GM12878 (cell line): ENCODE measurements around the gene IL36B.

ENCODE experiments used
- ATF2 ChIP-seq: IDR thresholded peaks from 2 replicates; pipeline ENCODE4 v1.6.1; 2012; ENCODE audit warnings: low read length, inconsistent platforms
- CHD1 ChIP-seq: IDR thresholded peaks from 2 replicates; pipeline ENCODE4 v1.6.1; 2012; ENCODE audit warnings: low read depth, low read length, improper control_type of control experiment
- CREB1 ChIP-seq: IDR thresholded peaks from 2 replicates; pipeline ENCODE4 v1.6.1; 2012; ENCODE audit warnings: low read depth, mild to moderate bottlenecking, inconsistent platforms
- CTCF ChIP-seq, 3 experiments: IDR thresholded peaks in 2 of 3; conservative IDR thresholded peaks in 1 of 3; 2 replicates each; pipeline ENCODE4 v1.5.1; 2011; ENCODE audit warnings: low read depth in 3 of 3, low read length in 3 of 3, mild to moderate bottlenecking in 3 of 3, control low read depth in 2 of 3, moderate library complexity in 2 of 3, inconsistent platforms in 1 of 3, mixed read lengths in 1 of 3; ENCODE audit not compliant: control insufficient read depth in 2 of 3, insufficient read depth in 1 of 3; ENCODE audit errors: extremely low read depth in 1 of 3
- E2F4 ChIP-seq: IDR thresholded peaks from 2 replicates; pipeline ENCODE4 v1.6.1; 2012; ENCODE audit warnings: low read depth, low read length, improper control_type of control experiment
- EGR1 ChIP-seq, 2 experiments: IDR thresholded peaks; 1 replicate in 1 of 2; 2 replicates in 1 of 2; pipeline ENCODE4 v1.6.1; 2011 to 2012; ENCODE audit warnings: low read depth in 2 of 2, low read length in 2 of 2, borderline replicate concordance in 1 of 2, mild to moderate bottlenecking in 1 of 2, moderate library complexity in 1 of 2
- KDM1A ChIP-seq: fragments of 200-600 bp; sonication (generic); IDR thresholded peaks from 2 replicates; pipeline ENCODE4 v1.6.1; 2016; ENCODE audit warnings: borderline replicate concordance
- MAX ChIP-seq: IDR thresholded peaks from 2 replicates; pipeline ENCODE4 v1.6.1; 2012; ENCODE audit warnings: low read depth, low read length, improper control_type of control experiment
- NFYA ChIP-seq: IDR thresholded peaks from 2 replicates; pipeline ENCODE4 v1.6.1; 2011; ENCODE audit warnings: low read depth, mild to moderate bottlenecking, low read length, improper control_type of control experiment, borderline replicate concordance
- RFX5 ChIP-seq: IDR thresholded peaks from 2 replicates; pipeline ENCODE4 v1.6.1; 2011; ENCODE audit warnings: low read depth, low read length, improper control_type of control experiment
- SP1 ChIP-seq: IDR thresholded peaks from one replicate; pipeline ENCODE4 v1.6.1; 2011; ENCODE audit warnings: low read depth, low read length
- ZBED1 ChIP-seq: IDR thresholded peaks from 2 replicates; pipeline ENCODE4 v1.6.1; 2016; ENCODE audit warnings: borderline replicate concordance
- ZBTB33 ChIP-seq: fragments of 450-650 bp; IDR thresholded peaks from 2 replicates; pipeline ENCODE4 v1.6.1; 2017; ENCODE audit warnings: mild to moderate bottlenecking

GRCh38 chr2:113069676-113070605 lies 17.3 kb upstream of the IL36B start:
- no peak for TF ChIP-seq CTCF (IDR thresholded peaks at IDR 0.05 in 2 of 3, conservative IDR thresholded peaks at IDR 0.05 in 1 of 3; ENCODE audit: control insufficient read depth in 2 of 3, extremely low read depth in 1 of 3, insufficient read depth in 1 of 3, low read depth in 3 of 3, low read length in 3 of 3)
- TF ChIP-seq E2F4 = no peak
- TF ChIP-seq SP1 = no peak
- no peak for TF ChIP-seq CREB1
- TF ChIP-seq MAX = no peak
- TF ChIP-seq CHD1 = no peak
- TF ChIP-seq NFYA = no peak
- TF ChIP-seq ZBED1 = no peak
- TF ChIP-seq ZBTB33 = no peak
- TF ChIP-seq KDM1A = no peak
- TF ChIP-seq EGR1 (IDR thresholded peaks at IDR 0.05; ENCODE audit: borderline replicate concordance in 1 of 2, low read depth in 2 of 2, low read length in 2 of 2) = no peak
- no peak for TF ChIP-seq RFX5
- TF ChIP-seq ATF2 = no peak
